VCaP (cell line): ENCODE measurements around the gene MANEA.

Source experiments
- H3K27ac ChIP-seq: fragments of 450-650 bp; 2 replicates; pipeline ENCODE4 v1.5.1; 2017
- TF ChIP-seq, protein P1 (sequence below): fragments of 450-650 bp; conservative IDR thresholded peaks from 2 replicates; pipeline ENCODE4 v1.5.1; 2017; ENCODE audit warnings: mild to moderate bottlenecking, moderate library complexity

MANEA gene, protein sequence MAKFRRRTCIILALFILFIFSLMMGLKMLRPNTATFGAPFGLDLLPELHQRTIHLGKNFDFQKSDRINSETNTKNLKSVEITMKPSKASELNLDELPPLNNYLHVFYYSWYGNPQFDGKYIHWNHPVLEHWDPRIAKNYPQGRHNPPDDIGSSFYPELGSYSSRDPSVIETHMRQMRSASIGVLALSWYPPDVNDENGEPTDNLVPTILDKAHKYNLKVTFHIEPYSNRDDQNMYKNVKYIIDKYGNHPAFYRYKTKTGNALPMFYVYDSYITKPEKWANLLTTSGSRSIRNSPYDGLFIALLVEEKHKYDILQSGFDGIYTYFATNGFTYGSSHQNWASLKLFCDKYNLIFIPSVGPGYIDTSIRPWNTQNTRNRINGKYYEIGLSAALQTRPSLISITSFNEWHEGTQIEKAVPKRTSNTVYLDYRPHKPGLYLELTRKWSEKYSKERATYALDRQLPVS

DNA sequence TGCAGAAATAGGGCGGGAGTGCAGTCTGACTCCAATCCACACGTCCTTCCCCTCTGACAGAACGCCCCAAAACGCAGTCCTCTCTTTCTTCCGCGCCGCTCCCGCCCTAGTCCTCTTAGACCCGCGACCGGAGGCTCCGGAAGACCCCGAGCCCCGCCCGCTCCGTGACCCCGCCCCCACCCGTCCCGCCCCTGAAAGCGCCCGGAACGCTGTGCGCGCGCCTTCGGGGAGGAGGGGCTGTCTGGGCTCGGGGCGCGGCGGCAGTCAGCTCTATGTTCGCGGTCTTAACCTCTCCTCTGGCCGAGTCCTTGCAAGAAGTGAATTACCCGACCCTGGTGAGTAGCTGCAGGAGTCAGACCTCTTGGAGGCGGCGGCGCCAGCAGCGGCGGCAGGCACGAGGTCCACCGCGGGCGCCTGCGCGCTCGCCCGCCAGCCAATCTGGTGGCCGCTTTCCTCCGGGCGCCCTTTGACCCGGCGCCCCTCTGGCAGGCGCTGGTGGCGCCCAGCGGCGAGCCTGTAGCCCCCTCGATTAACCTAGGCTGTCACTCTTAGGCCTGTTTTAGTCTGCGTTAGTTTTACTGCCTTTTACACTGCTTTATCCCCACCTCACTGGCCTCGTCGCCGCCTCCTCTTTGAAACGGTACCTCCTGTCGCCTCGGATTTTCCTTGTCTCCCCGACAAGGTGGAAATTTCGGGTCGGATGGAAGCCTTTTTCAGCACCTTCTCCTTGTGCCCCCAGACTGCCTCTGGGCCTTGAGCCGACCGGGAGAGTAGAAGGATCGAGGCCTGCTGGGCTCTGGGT lies at the start of gene MANEA:
Gene MANEA, plus strand, starts transcription at position 232 of the 802 bp plus-strand sequence. CDS start 8,905 bp downstream, outside the sequence.
- H3K27ac ChIP-seq: peak within 1 kb of the TSS; percentile 90
- TF ChIP-seq, protein P1, sequence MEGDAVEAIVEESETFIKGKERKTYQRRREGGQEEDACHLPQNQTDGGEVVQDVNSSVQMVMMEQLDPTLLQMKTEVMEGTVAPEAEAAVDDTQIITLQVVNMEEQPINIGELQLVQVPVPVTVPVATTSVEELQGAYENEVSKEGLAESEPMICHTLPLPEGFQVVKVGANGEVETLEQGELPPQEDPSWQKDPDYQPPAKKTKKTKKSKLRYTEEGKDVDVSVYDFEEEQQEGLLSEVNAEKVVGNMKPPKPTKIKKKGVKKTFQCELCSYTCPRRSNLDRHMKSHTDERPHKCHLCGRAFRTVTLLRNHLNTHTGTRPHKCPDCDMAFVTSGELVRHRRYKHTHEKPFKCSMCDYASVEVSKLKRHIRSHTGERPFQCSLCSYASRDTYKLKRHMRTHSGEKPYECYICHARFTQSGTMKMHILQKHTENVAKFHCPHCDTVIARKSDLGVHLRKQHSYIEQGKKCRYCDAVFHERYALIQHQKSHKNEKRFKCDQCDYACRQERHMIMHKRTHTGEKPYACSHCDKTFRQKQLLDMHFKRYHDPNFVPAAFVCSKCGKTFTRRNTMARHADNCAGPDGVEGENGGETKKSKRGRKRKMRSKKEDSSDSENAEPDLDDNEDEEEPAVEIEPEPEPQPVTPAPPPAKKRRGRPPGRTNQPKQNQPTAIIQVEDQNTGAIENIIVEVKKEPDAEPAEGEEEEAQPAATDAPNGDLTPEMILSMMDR: no peak

DNA sequence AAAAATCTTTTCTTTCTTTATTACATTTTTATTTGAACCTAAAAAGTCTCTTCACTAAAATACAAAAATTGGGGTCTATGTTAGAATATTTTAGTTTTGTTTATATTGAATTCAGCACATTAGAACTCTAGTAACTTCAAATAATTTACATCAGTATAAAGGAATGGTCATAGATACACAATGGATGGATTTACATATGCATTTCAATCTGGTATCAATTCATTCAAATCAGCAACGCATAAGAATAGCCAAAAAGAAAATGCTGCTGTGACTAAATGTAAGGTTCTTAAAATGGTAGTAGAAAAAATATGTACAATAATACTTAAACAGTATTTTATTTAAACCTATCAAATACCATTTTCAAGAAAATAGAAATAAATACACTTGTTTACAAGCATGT lies 47.6 kb upstream of the MANEA start:
- TF ChIP-seq, protein P1: no peak
- no peak overlapping the region for H3K27ac ChIP-seq

DNA sequence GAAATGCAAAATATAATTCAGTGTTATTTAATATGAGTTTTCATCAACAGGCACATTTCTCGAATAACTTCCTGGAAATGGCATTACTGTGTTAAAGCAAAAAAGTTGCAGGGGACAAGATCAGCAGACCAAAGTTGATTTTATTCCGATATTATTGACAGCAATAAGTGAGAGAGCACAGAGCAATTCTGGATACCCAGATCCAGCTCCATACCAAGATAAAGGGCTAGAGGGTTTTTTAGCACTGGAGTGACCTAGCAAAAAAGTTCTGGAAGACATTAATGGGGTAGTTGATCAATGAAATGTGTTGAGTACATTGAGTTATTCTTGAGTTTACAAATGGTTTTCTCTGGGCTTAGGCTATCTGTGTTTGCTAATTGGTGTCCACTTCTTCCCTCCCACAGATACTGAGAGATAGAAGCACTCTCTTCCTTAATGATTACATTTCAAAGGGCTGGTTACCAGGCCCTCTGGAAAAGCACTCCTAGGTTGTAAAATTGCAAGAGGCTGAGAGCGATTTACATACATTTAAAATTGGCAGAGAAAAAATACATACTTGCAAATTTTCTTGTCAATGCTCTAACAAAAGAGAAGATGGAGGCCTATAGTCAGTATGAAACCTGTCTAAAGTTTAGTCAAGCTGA lies 47.0 kb upstream of the MANEA start:
- TF ChIP-seq, protein P1: no peak
- H3K27ac ChIP-seq: no peak overlapping the region

DNA sequence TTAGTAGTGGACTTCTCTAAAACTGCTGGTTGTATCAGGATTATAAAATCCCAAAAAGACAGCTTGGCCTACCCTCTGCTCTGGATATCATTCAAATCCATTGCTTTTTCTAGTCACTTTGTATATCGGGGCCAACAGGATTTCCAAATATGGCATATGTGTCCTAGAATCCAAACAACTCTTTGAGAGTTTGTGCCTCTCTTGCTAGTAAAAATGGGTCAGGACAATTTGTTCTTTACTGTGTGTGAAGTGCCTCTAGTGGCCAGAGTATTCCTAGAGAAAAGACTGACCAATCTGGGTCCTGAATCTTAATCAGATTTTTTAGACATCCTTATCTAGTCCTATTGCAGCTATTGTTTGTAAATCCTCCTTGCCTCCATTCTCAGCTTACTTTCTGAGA lies 33.5 kb upstream of the MANEA start:
- TF ChIP-seq, protein P1: 0 out of 2 replicates have a peak, but pooled peaks have one; percentile 8
- no peak overlapping the region for H3K27ac ChIP-seq

DNA sequence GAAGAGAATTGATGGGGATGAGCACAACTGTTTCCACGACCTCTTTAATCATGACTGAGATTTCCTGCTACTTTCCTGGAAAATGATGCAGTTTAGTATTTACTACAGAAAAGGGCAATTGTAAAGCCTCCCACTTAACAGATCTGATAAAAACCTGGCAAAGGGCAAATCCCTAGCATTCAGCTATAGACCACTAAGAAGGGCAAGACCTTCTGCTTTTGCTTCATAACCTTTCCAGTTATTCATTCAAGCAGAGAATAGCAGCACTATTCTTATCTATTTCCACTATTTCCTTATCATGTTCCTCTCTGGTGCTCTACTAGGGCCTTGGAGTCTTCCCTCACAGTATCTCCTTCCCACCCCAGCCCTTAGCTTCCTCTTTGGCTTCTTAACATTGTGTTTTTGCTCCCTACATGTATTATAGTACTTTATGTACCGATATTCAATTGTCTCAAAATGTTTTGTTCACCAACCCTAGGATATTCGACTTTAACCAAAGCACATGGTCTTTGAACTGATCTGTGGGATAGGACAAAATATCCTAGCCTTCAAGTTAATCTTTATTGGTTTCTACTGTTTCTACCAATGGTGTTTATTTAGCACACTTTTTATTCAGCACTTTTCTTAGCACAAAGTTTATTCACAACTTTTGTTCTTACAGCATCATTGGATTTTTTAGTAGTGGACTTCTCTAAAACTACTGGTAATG lies 32.7 kb upstream of the MANEA start:
- TF ChIP-seq, protein P1: no peak
- peak overlapping the region; percentile 37; the same call in 1 of the 2 replicates for H3K27ac ChIP-seq

DNA sequence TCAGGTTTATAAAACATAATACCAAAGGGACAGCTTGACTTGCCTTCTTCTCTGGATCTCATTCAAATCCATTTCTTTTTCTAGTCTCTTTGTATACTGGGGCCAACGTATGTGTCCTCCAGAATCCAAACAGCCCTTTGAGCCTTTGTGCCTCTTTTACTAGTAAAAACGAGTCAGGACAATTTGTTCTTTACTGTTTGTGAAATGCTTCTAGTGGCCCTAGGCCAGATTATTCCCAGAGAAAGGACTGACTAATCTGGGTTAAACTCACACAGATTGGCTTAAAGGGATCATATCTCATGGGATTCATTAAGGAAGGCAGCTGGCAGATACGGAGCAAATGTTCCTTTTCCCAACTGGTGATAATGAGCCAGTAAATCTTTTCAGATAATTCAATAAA lies 32.1 kb upstream of the MANEA start:
- H3K27ac ChIP-seq: peak overlapping the region; percentile 37
- TF ChIP-seq, protein P1: no peak
